HCT116 (cell line): ENCODE data around the gene PKNOX2. TPM values are rescaled to one million over a fixed set of nuclear protein-coding genes. Genes with fewer than 3 reads are reported as not detected.

Experiments
- ATAC-seq: fragments of 200-7000 bp; cut with Tn5 transposase; 2 replicates; pipeline ENCODE4 v1.9.1; 2020; ENCODE audit warnings: mild to moderate bottlenecking, moderate library complexity
- BruUV-seq: library from RNA; stranded (reverse); fragments of 400-500 nt; replicated peaks from 2 replicates; lab custom pipeline; 2021; lab: Mats Ljungman, UMichigan
- CTCF ChIA-PET: fragments of 300-600 bp; sonication (Branson Sonifier 250); formaldehyde crosslinking; loops from one replicate; lab custom pipeline; 2021; ENCODE audit warnings: antibody characterized with exemption; lab: Charles Lee
- POLR2A ChIA-PET: fragments of 300-600, 350-600 bp; sonication (Branson Sonifier 250); formaldehyde crosslinking; loops from one replicate; lab custom pipeline; 2021; ENCODE audit warnings: antibody characterized with exemption; lab: Charles Lee
- RAD21 ChIA-PET, 2 experiments: fragments of 300-600 bp; sonication (Branson Sonifier 250); formaldehyde crosslinking; loops; one replicate each; lab custom pipeline; 2023; ENCODE audit warnings: low total read pairs in 2 of 2; ENCODE audit not compliant: uncharacterized antibody in 2 of 2, unreplicated experiment in 2 of 2, low non-redundant PET in 1 of 2; lab: Charles Lee
- DNase-seq: peaks from one replicate; pipeline ENCODE4 v3.0.0-alpha.2; 2010; ENCODE audit warnings: low read depth, low spot score
- H2AFZ ChIP-seq: fragments of 200-600 bp; shearing (Covaris generic), sonication (generic); 2 replicates; pipeline ENCODE4 v1.6.1; 2017; ENCODE audit warnings: low read depth, mixed run types, mixed read lengths, antibody characterized with exemption, low read length; ENCODE audit not compliant: poor library complexity, severe bottlenecking
- H3K27ac ChIP-seq: 2 replicates; pipeline ENCODE4 v1.5.1; 2012; ENCODE audit warnings: low read depth, low read length
- H3K27me3 ChIP-seq: fragments of 200-600 bp; sonication (generic); 2 replicates; pipeline ENCODE4 v1.6.1; 2016; ENCODE audit warnings: mixed run types, low read length, mixed read lengths; ENCODE audit not compliant: insufficient read depth
- H3K36me3 ChIP-seq, 2 experiments: fragments of 200-500 bp in 1 of 2; fragments of 200-600 bp in 1 of 2; sonication (Bioruptor generic) in 1 of 2; sonication (generic) in 1 of 2; 2 replicates each; pipeline versions ENCODE4 v1.5.1 to v1.6.1; 2014 to 2016; ENCODE audit warnings: low read length in 2 of 2, inconsistent platforms in 1 of 2, mixed read lengths in 1 of 2, mixed run types in 1 of 2; ENCODE audit not compliant: insufficient read depth in 2 of 2, control insufficient read depth in 1 of 2
- H3K4me1 ChIP-seq, 2 experiments: fragments of 200-600 bp in 1 of 2; sonication (generic) in 1 of 2; 2 replicates each; pipeline versions ENCODE4 v1.5.1 to v1.6.1; 2012 to 2017; ENCODE audit warnings: low read length in 2 of 2, inconsistent platforms in 1 of 2, mild to moderate bottlenecking in 1 of 2, mixed read lengths in 1 of 2, mixed run types in 1 of 2, moderate library complexity in 1 of 2; ENCODE audit not compliant: insufficient read depth in 2 of 2, control insufficient read depth in 1 of 2
- H3K4me2 ChIP-seq: fragments of 200-600 bp; sonication (generic); 2 replicates; pipeline ENCODE4 v1.6.1; 2017; ENCODE audit warnings: mixed run types, low read length, mixed read lengths
- H3K4me3 ChIP-seq, 2 experiments: fragments of 200-600 bp in 1 of 2; sonication (generic) in 1 of 2; replicated peaks in 1 of 2; 2 replicates each; pipeline ENCODE4 v1.5.1; 2011 to 2016; ENCODE audit warnings: low read length in 2 of 2, control low read depth in 1 of 2, low read depth in 1 of 2, mild to moderate bottlenecking in 1 of 2, mixed read lengths in 1 of 2, mixed run types in 1 of 2
- H3K79me2 ChIP-seq: fragments of 200-600 bp; sonication (generic); 2 replicates; pipeline ENCODE4 v1.6.1; 2017; ENCODE audit warnings: mild to moderate bottlenecking, mixed run types, low read length, moderate library complexity, mixed read lengths; ENCODE audit not compliant: insufficient read depth
- H3K9ac ChIP-seq: fragments of 200-600 bp; sonication (generic); 2 replicates; pipeline ENCODE4 v1.6.1; 2016; ENCODE audit warnings: low read length, mixed read lengths
- H3K9me2 ChIP-seq: fragments of 200-600 bp; sonication (generic), shearing (Covaris generic); 2 replicates; pipeline ENCODE4 v1.6.1; 2017; ENCODE audit warnings: mixed run types, mild to moderate bottlenecking, moderate library complexity; ENCODE audit not compliant: insufficient read depth
- H3K9me3 ChIP-seq, 2 experiments: fragments of 200-500 bp in 1 of 2; fragments of 200-600 bp in 1 of 2; sonication (Bioruptor generic) in 1 of 2; sonication (generic) in 1 of 2; 2 replicates each; pipeline ENCODE4 v1.6.1; 2014 to 2017; ENCODE audit warnings: low read length in 2 of 2, mixed read lengths in 2 of 2, inconsistent platforms in 1 of 2, low read depth in 1 of 2, mild to moderate bottlenecking in 1 of 2, mixed run types in 1 of 2, moderate library complexity in 1 of 2; ENCODE audit not compliant: control insufficient read depth in 1 of 2, insufficient read depth in 1 of 2
- H4K20me1 ChIP-seq: fragments of 200-600 bp; sonication (generic), shearing (Covaris generic); 2 replicates; pipeline ENCODE4 v1.6.1; 2017; ENCODE audit warnings: mixed run types, mild to moderate bottlenecking, moderate library complexity; ENCODE audit not compliant: insufficient read depth
- ATF3 ChIP-seq: IDR thresholded peaks from 2 replicates; pipeline ENCODE4 v1.6.1; 2012
- CBX3 ChIP-seq: IDR thresholded peaks from 2 replicates; pipeline ENCODE4 v1.6.1; 2012; ENCODE audit warnings: low read depth
- EGR1 ChIP-seq: IDR thresholded peaks from 2 replicates; pipeline ENCODE4 v1.6.1; 2012; ENCODE audit warnings: low read depth
- ELF1 ChIP-seq: IDR thresholded peaks from 2 replicates; pipeline ENCODE4 v1.6.1; 2012; ENCODE audit warnings: low read depth, borderline replicate concordance
- EZH2 ChIP-seq: fragments of 200-600 bp; sonication (generic); IDR thresholded peaks from 2 replicates; pipeline ENCODE4 v1.6.1; 2017; ENCODE audit warnings: antibody characterized with exemption, mixed run types
- FOSL1 ChIP-seq: IDR thresholded peaks from 2 replicates; pipeline ENCODE4 v1.6.1; 2012; ENCODE audit warnings: low read depth
- POLR2AphosphoS5 ChIP-seq: IDR thresholded peaks from 2 replicates; pipeline ENCODE4 v1.6.1; 2011; ENCODE audit warnings: mild to moderate bottlenecking, low read depth, low read length, moderate library complexity
- ZNF274 ChIP-seq: fragments of 200-500 bp; sonication (Bioruptor generic); IDR thresholded peaks from 2 replicates; pipeline ENCODE4 v1.6.1; 2014; ENCODE audit warnings: mild to moderate bottlenecking, low read depth, low read length, inconsistent platforms
- intact Hi-C: fragments of 100-400 bp; cut with micrococcal nuclease; formaldehyde crosslinking; loops from 2 replicates; pipeline ENCODE4 v1.10.0; 2022
- total RNA-seq: library from RNA; stranded (reverse); gene quantifications from one replicate; pipeline ENCODE4 v1.2.1, GENCODE V29; 2021; ENCODE audit not compliant: unreplicated experiment
- TF ChIP-seq, protein P1 (sequence below): IDR thresholded peaks from 2 replicates; pipeline ENCODE4 v1.6.1; 2011; ENCODE audit warnings: mild to moderate bottlenecking, low read length, moderate library complexity; ENCODE audit not compliant: insufficient replicate concordance; ENCODE audit errors: extremely low read depth
- TF ChIP-seq, protein P2 (sequence below), 3 experiments: fragments of 200-600 bp in 1 of 3; sonication (generic) in 1 of 3; IDR thresholded peaks in 2 of 3; conservative IDR thresholded peaks in 1 of 3; 2 replicates each; pipeline ENCODE4 v1.5.1; 2012 to 2017; ENCODE audit warnings: low read depth in 2 of 3, low read length in 2 of 3, antibody characterized with exemption in 1 of 3, borderline replicate concordance in 1 of 3, control low read depth in 1 of 3, mild to moderate bottlenecking in 1 of 3, mixed read lengths in 1 of 3, mixed run types in 1 of 3, moderate library complexity in 1 of 3; ENCODE audit not compliant: insufficient read depth in 1 of 3

Gene PKNOX2
- total RNA-seq, 1 experiment from 2014 or later: 0.20 TPM

- H3K9me3 ChIP-seq: no peaks in the 10 kb centered on the region
- no peak for ATAC-seq
- CTCF ChIA-PET: no interaction called here
- no peaks in the 10 kb centered on the region for H4K20me1 ChIP-seq
- H3K9me2 ChIP-seq: no peaks in the 10 kb centered on the region
- peaks cover 30% of the 10 kb centered on the region for H3K27me3 ChIP-seq
- no peak overlapping the region for H3K4me2 ChIP-seq
- H3K4me1 ChIP-seq: peaks cover 0 to 9% of the 10 kb centered on the region in 2 experiments; a peak in 2 of 4 replicates
- no peak for TF ChIP-seq EZH2
- TF ChIP-seq, protein P1, sequence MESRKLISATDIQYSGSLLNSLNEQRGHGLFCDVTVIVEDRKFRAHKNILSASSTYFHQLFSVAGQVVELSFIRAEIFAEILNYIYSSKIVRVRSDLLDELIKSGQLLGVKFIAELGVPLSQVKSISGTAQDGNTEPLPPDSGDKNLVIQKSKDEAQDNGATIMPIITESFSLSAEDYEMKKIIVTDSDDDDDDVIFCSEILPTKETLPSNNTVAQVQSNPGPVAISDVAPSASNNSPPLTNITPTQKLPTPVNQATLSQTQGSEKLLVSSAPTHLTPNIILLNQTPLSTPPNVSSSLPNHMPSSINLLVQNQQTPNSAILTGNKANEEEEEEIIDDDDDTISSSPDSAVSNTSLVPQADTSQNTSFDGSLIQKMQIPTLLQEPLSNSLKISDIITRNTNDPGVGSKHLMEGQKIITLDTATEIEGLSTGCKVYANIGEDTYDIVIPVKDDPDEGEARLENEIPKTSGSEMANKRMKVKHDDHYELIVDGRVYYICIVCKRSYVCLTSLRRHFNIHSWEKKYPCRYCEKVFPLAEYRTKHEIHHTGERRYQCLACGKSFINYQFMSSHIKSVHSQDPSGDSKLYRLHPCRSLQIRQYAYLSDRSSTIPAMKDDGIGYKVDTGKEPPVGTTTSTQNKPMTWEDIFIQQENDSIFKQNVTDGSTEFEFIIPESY: no peak
- no peak for TF ChIP-seq EGR1
- no peak for TF ChIP-seq ELF1
- no peak for TF ChIP-seq POLR2AphosphoS5
- no peak for TF ChIP-seq ATF3
- TF ChIP-seq, protein P2, sequence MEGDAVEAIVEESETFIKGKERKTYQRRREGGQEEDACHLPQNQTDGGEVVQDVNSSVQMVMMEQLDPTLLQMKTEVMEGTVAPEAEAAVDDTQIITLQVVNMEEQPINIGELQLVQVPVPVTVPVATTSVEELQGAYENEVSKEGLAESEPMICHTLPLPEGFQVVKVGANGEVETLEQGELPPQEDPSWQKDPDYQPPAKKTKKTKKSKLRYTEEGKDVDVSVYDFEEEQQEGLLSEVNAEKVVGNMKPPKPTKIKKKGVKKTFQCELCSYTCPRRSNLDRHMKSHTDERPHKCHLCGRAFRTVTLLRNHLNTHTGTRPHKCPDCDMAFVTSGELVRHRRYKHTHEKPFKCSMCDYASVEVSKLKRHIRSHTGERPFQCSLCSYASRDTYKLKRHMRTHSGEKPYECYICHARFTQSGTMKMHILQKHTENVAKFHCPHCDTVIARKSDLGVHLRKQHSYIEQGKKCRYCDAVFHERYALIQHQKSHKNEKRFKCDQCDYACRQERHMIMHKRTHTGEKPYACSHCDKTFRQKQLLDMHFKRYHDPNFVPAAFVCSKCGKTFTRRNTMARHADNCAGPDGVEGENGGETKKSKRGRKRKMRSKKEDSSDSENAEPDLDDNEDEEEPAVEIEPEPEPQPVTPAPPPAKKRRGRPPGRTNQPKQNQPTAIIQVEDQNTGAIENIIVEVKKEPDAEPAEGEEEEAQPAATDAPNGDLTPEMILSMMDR (IDR thresholded peaks at IDR 0.05 in 2 of 3, conservative IDR thresholded peaks at IDR 0.05 in 1 of 3; ENCODE audit: borderline replicate concordance in 1 of 3, insufficient read depth in 1 of 3, low read depth in 2 of 3, low read length in 2 of 3): no peak
- no peak for TF ChIP-seq FOSL1
- TF ChIP-seq CBX3: no peak
- no peak for TF ChIP-seq ZNF274
- RAD21 ChIA-PET: no interaction called here
- DNase-seq: no peak
- H3K36me3 ChIP-seq: no peaks in the 10 kb centered on the region
- intact Hi-C loops: loop anchor here (10.0 kb wide), 1 partner anchor 256 kb away; no protein-coding TSS in a partner anchor
- no peak overlapping the region for H3K9ac ChIP-seq
- no peaks in the 10 kb centered on the region for H3K79me2 ChIP-seq
- POLR2A ChIA-PET: no interaction called here
- no peak overlapping the region for H3K27ac ChIP-seq
- no peak overlapping the region for H2AFZ ChIP-seq
- no TSS peak for BruUV-seq
- no peak overlapping the region for H3K4me3 ChIP-seq
Observed at GRCh38 chr11:125401235-125401634, 236.7 kb downstream of the PKNOX2 start.
